GM13977 (cell line): ENCODE measurements around the gene FNTB.

ENCODE experiments used
- DNase-seq: peaks from one replicate; pipeline ENCODE4 v3.0.0; 2012; ENCODE audit warnings: low spot score
- CTCF ChIP-seq: IDR thresholded peaks from 2 replicates; pipeline ENCODE4 v1.5.1; 2012; ENCODE audit warnings: mild to moderate bottlenecking, control low read depth; ENCODE audit not compliant: insufficient read depth; ENCODE audit errors: extremely low read depth, missing control alignments
- in situ Hi-C: fragments of 300-500 bp; cut with MboI; formaldehyde crosslinking; loops from one replicate; pipeline ENCODE4 v1.12.0; 2022; ENCODE audit warnings: low sequenced_read_pairs, low pct_unique_long_range_greater_than_20kb, mixed read lengths, inconsistent platforms; ENCODE audit not compliant: unreplicated experiment

FNTB gene

GRCh38 chr14:64942531-64943111 lies 44.1 kb upstream of the FNTB start, which contains the start of gene GPX2:
Gene GPX2, minus strand, starts transcription at chr14:64942745. Its CDS starts 19 bp downstream, at chr14:64942726.
- TF ChIP-seq CTCF: no peak
- DNase-seq: no peak
- in situ Hi-C loops: no loop called here

GRCh38 chr14:64943556-64943955 lies 43.1 kb upstream of the FNTB start:
- no peak for DNase-seq
- in situ Hi-C loops: no loop called here
- no peak for TF ChIP-seq CTCF

- TF ChIP-seq CTCF: no peak
- DNase-seq: no peak
- in situ Hi-C loops: no loop called here
These were observed 42.7 kb upstream of the FNTB start for GRCh38 chr14:64944041-64944440.

GRCh38 chr14:64944861-64945260 lies 41.8 kb upstream of the FNTB start:
- no peak for TF ChIP-seq CTCF
- in situ Hi-C loops: no loop called here

GRCh38 chr14:64945431-64946178 lies 41.1 kb upstream of the FNTB start:
- DNase-seq: no peak
- in situ Hi-C loops: no loop called here
- TF ChIP-seq CTCF: no peak

More at GRCh38 chr14:64944861-64945260, 41.8 kb upstream of the FNTB start:
- DNase-seq: no peak

- in situ Hi-C loops: no loop called here
- DNase-seq: no peak
- no peak for TF ChIP-seq CTCF
These were observed 40.2 kb upstream of the FNTB start for GRCh38 chr14:64946310-64947045.
